H9 (cell line): ENCODE data around the gene MBOAT2. TPM values are rescaled to one million over a fixed set of nuclear protein-coding genes. Genes with fewer than 3 reads are reported as not detected.
"Not testable (repeated sequence)": the region's sequence is repeated elsewhere in the genome, so short reads cannot be mapped to it uniquely, and the experiment has no call there.

Experiments used
- DNase-seq: peaks from one replicate; pipeline ENCODE4 v3.0.0-alpha.2; 2017
- H2AFZ ChIP-seq: one replicate; pipeline ENCODE4 v1.6.1; 2013; ENCODE audit warnings: mild to moderate bottlenecking, low read length, control low read depth, moderate library complexity
- H2AK5ac ChIP-seq: 2 replicates; pipeline ENCODE4 v1.6.1; 2013; ENCODE audit warnings: low read length, control low read depth, mixed read lengths; ENCODE audit not compliant: insufficient read length
- H2BK120ac ChIP-seq: one replicate; pipeline ENCODE4 v1.6.1; 2013; ENCODE audit warnings: low read depth, mild to moderate bottlenecking, low read length, control low read depth, inconsistent platforms; ENCODE audit not compliant: poor library complexity, severe bottlenecking
- H2BK12ac ChIP-seq: 2 replicates; pipeline ENCODE4 v1.6.1; 2013; ENCODE audit warnings: low read length, control low read depth, mixed read lengths, low read depth; ENCODE audit not compliant: insufficient read length
- H2BK15ac ChIP-seq: 2 replicates; pipeline ENCODE4 v1.6.1; 2013; ENCODE audit warnings: low read depth, low read length, control low read depth
- H2BK20ac ChIP-seq: one replicate; pipeline ENCODE4 v1.6.1; 2013; ENCODE audit warnings: low read depth, mild to moderate bottlenecking, low read length, control low read depth, inconsistent platforms; ENCODE audit not compliant: poor library complexity, severe bottlenecking
- H2BK5ac ChIP-seq: 2 replicates; pipeline ENCODE4 v1.6.1; 2013; ENCODE audit warnings: low read length, control low read depth, mixed read lengths; ENCODE audit not compliant: insufficient read length
- H3K14ac ChIP-seq: 2 replicates; pipeline ENCODE4 v1.6.1; 2013; ENCODE audit warnings: low read length, control low read depth; ENCODE audit not compliant: insufficient read depth
- H3K18ac ChIP-seq: 2 replicates; pipeline ENCODE4 v1.6.1; 2013; ENCODE audit warnings: low read depth, mild to moderate bottlenecking, mixed read lengths, low read length, control low read depth; ENCODE audit not compliant: insufficient read length
- H3K23ac ChIP-seq: 2 replicates; pipeline ENCODE4 v1.6.1; 2013; ENCODE audit warnings: low read length, control low read depth, mixed read lengths, low read depth; ENCODE audit not compliant: insufficient read length
- H3K23me2 ChIP-seq: 2 replicates; pipeline ENCODE4 v1.6.1; 2013; ENCODE audit warnings: low read depth, mild to moderate bottlenecking, mixed read lengths, low read length, control low read depth; ENCODE audit not compliant: insufficient read length, poor library complexity, severe bottlenecking
- H3K27ac ChIP-seq: 2 replicates; pipeline ENCODE4 v1.5.1; 2013; ENCODE audit warnings: low read length, control low read depth, mixed read lengths, low read depth; ENCODE audit not compliant: insufficient read length
- H3K27me3 ChIP-seq: 2 replicates; pipeline ENCODE4 v1.6.1; 2013; ENCODE audit warnings: low read length, control low read depth, inconsistent platforms; ENCODE audit not compliant: insufficient read depth
- H3K4ac ChIP-seq: 2 replicates; pipeline ENCODE4 v1.6.1; 2013; ENCODE audit warnings: low read depth, mild to moderate bottlenecking, control low read depth, inconsistent platforms, low read length, moderate library complexity
- H3K4me1 ChIP-seq: 2 replicates; pipeline ENCODE4 v1.6.1; 2013; ENCODE audit warnings: low read length, control low read depth, inconsistent platforms; ENCODE audit not compliant: insufficient read depth
- H3K4me2 ChIP-seq: 2 replicates; pipeline ENCODE4 v1.6.1; 2013; ENCODE audit warnings: low read length, control low read depth, mixed read lengths; ENCODE audit not compliant: insufficient read length, insufficient read depth
- H3K56ac ChIP-seq: 2 replicates; pipeline ENCODE4 v1.6.1; 2013; ENCODE audit warnings: low read depth, mild to moderate bottlenecking, mixed read lengths, low read length, control low read depth; ENCODE audit not compliant: insufficient read length
- H3K79me1 ChIP-seq: 2 replicates; pipeline ENCODE4 v1.6.1; 2013; ENCODE audit warnings: low read depth, mild to moderate bottlenecking, moderate library complexity, low read length, control low read depth, inconsistent platforms; ENCODE audit not compliant: insufficient read depth, poor library complexity, severe bottlenecking
- H3K79me2 ChIP-seq: 2 replicates; pipeline ENCODE4 v1.6.1; 2013; ENCODE audit warnings: low read length, control low read depth, inconsistent platforms; ENCODE audit not compliant: insufficient read depth
- H3K9ac ChIP-seq: 2 replicates; pipeline ENCODE4 v1.6.1; 2013; ENCODE audit warnings: low read length, control low read depth, mixed read lengths; ENCODE audit not compliant: insufficient read length; ENCODE audit errors: extremely low read depth
- H3K9me3 ChIP-seq: one replicate; pipeline ENCODE4 v1.6.1; 2013; ENCODE audit warnings: low read depth, low read length, inconsistent platforms; ENCODE audit not compliant: control insufficient read depth
- H3T11ph ChIP-seq: one replicate; pipeline ENCODE4 v1.6.1; 2013; ENCODE audit warnings: mild to moderate bottlenecking, low read length, control low read depth, inconsistent platforms
- H4K20me1 ChIP-seq: one replicate; pipeline ENCODE4 v1.6.1; 2013; ENCODE audit not compliant: control insufficient read depth, insufficient read length, insufficient read depth
- H4K5ac ChIP-seq: 2 replicates; pipeline ENCODE4 v1.6.1; 2013; ENCODE audit warnings: low read depth, mild to moderate bottlenecking, mixed read lengths, low read length, control low read depth; ENCODE audit not compliant: insufficient read length
- H4K8ac ChIP-seq: replicated peaks from 2 replicates; pipeline ENCODE4 v1.6.1; 2013; ENCODE audit warnings: low read length, control low read depth, mixed read lengths, low read depth; ENCODE audit not compliant: insufficient read length
- H4K91ac ChIP-seq: 2 replicates; pipeline ENCODE4 v1.6.1; 2013; ENCODE audit warnings: low read depth, mild to moderate bottlenecking, moderate library complexity, mixed read lengths, low read length, control low read depth; ENCODE audit not compliant: insufficient read length
- H3K27ac Mint-ChIP-seq, 3 experiments: 2 replicates in 2 of 3; 3 replicates in 1 of 3; pipeline ENCODE4 v1.8.0; 2020 to 2021; ENCODE audit warnings: mixed read lengths in 3 of 3, mild to moderate bottlenecking in 1 of 3, moderate library complexity in 1 of 3
- H3K27me3 Mint-ChIP-seq: 2 replicates; pipeline ENCODE4 v1.8.0; 2021; ENCODE audit warnings: low read depth, mild to moderate bottlenecking, moderate library complexity, mixed read lengths
- H3K36me3 Mint-ChIP-seq, 3 experiments: 2 replicates in 2 of 3; 3 replicates in 1 of 3; pipeline ENCODE4 v1.8.0; 2020 to 2021; ENCODE audit warnings: low read depth in 3 of 3, mixed read lengths in 3 of 3; ENCODE audit not compliant: insufficient read depth in 1 of 3
- H3K4me1 Mint-ChIP-seq, 2 experiments: 2 replicates each; pipeline ENCODE4 v1.8.0; 2020; ENCODE audit warnings: mixed read lengths in 2 of 2
- H3K4me3 Mint-ChIP-seq, 2 experiments: 2 replicates in 1 of 2; 3 replicates in 1 of 2; pipeline ENCODE4 v1.8.0; 2020 to 2021; ENCODE audit warnings: mild to moderate bottlenecking in 2 of 2, mixed read lengths in 2 of 2, moderate library complexity in 1 of 2
- H3K9me3 Mint-ChIP-seq, 2 experiments: 2 replicates in 1 of 2; 3 replicates in 1 of 2; pipeline ENCODE4 v1.8.0; 2020; ENCODE audit warnings: mild to moderate bottlenecking in 2 of 2, mixed read lengths in 2 of 2, moderate library complexity in 1 of 2
- CTCF ChIP-seq: fragments of 200-600 bp; sonication (generic); conservative IDR thresholded peaks from 3 replicates; pipeline ENCODE4 v1.8.0; 2021; ENCODE audit warnings: antibody characterized with exemption, mild to moderate bottlenecking
- WGBS: extraction: QIAGEN DNeasy Blood & Tissue Kit; methylation state at CpG from one replicate; pipeline ENCODE4 v1.1.7; 2013; ENCODE audit warnings: missing lambda C conversion rate, low lambda C conversion rate, mixed read lengths; ENCODE audit not compliant: insufficient read length; ENCODE audit errors: extremely low coverage; 5-methylcytosine and 5-hydroxymethylcytosine counted together
- total RNA-seq: library from RNA; stranded (reverse); gene quantifications from 2 replicates; pipeline ENCODE4 v1.2.1, GENCODE V29; 2021

Gene MBOAT2
- total RNA-seq, 1 experiment from 2014 or later = 20.2 TPM

- H2BK120ac ChIP-seq = no peak overlapping the region
- H3K27ac ChIP-seq = no peak overlapping the region
- no peak overlapping the region for H2BK12ac ChIP-seq
- no peak overlapping the region for H3K9ac ChIP-seq
- Mint-ChIP-seq H3K4me3 (no peak overlapping the region), H3K27me3 (no peaks in the 10 kb centered on the region), H3K9me3 (no peaks in the 10 kb centered on the region), H3K36me3 (peaks cover 4 to 10% (median 8%) of the 10 kb centered on the region in 3 experiments; a peak in 4 of 7 replicates), H3K4me1 (peaks cover 14 to 19% of the 10 kb centered on the region in 2 experiments), H3K27ac (no peak overlapping the region)
- no peaks in the 10 kb centered on the region for H3K23me2 ChIP-seq
- no CpG with 5 or more reads among the region's 2 CpGs for WGBS
- H3K9me3 ChIP-seq = no peaks in the 10 kb centered on the region
- H3K27me3 ChIP-seq = no peaks in the 10 kb centered on the region
- no peak overlapping the region for H3T11ph ChIP-seq
- H3K14ac ChIP-seq = no peak overlapping the region
- no peak for TF ChIP-seq CTCF
- H4K91ac ChIP-seq = no peak overlapping the region
- no peaks in the 10 kb centered on the region for H4K20me1 ChIP-seq
- H3K4ac ChIP-seq = no peak overlapping the region
- H3K4me2 ChIP-seq = no peak overlapping the region
- no peak overlapping the region for H3K18ac ChIP-seq
- no peak overlapping the region for H2BK20ac ChIP-seq
- no peaks in the 10 kb centered on the region for H3K79me1 ChIP-seq
- no peaks in the 10 kb centered on the region; the same call in 1 of the 2 replicates for H3K4me1 ChIP-seq
- no peak overlapping the region for H4K8ac ChIP-seq
- no peak overlapping the region for H2BK15ac ChIP-seq
- H3K23ac ChIP-seq = no peak overlapping the region
- H2BK5ac ChIP-seq = no peak overlapping the region
- H2AK5ac ChIP-seq = no peak overlapping the region
- no peak for DNase-seq
- H3K56ac ChIP-seq = no peak overlapping the region
- no peaks in the 10 kb centered on the region for H3K79me2 ChIP-seq
- H2AFZ ChIP-seq = no peak overlapping the region
- no peak overlapping the region for H4K5ac ChIP-seq
Observed at GRCh38 chr2:8932702-8933101, 70.8 kb downstream of the MBOAT2 start.

DNA sequence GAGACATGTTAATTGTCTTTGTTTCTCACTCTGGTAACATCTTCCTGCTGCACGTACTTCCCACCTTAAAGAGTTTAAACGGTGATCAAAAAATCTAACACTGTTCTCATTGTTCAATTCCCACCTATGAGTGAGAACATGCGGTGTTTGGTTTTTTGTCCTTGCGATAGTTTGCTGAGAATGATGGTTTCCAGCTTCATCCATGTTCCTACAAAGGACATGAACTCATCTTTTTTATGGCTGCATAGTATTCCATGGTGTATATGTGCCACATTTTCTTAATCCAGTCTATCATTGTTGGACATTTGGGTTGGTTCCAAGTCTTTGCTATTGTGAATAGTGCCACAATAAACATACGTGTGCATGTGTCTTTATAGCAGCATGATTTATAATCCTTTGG is 73.3 kb downstream of the MBOAT2 start:
- H3K4me1 Mint-ChIP-seq, H3K27me3 Mint-ChIP-seq: not testable (repeated sequence)

More for the DNA sequence above, 73.3 kb downstream of the MBOAT2 start:
- H3K9me3 Mint-ChIP-seq, H4K91ac ChIP-seq, H3K14ac ChIP-seq, H3K18ac ChIP-seq, H3K27ac ChIP-seq, H4K5ac ChIP-seq, H3K27ac Mint-ChIP-seq, H3K56ac ChIP-seq, H3T11ph ChIP-seq, H3K27me3 ChIP-seq, H2BK12ac ChIP-seq, H2BK20ac ChIP-seq, H3K4me3 Mint-ChIP-seq, H2BK15ac ChIP-seq, H2BK5ac ChIP-seq, H3K79me2 ChIP-seq, DNase-seq, H2AFZ ChIP-seq, H3K23me2 ChIP-seq, H3K4me1 ChIP-seq, H3K4ac ChIP-seq, H3K23ac ChIP-seq, H2AK5ac ChIP-seq, H2BK120ac ChIP-seq, H4K8ac ChIP-seq, H3K4me2 ChIP-seq, H3K36me3 Mint-ChIP-seq, H3K9ac ChIP-seq, H4K20me1 ChIP-seq, H3K79me1 ChIP-seq, H3K9me3 ChIP-seq: not testable (repeated sequence)
- no CpG with 5 or more reads among the region's 5 CpGs for WGBS
